Upper lobe of left lung (tissue), 4 donors: ENCODE measurements around the gene ITPR1.

Source experiments
- EP300 ChIP-seq, 4 donors: sonication (generic); formaldehyde crosslinking; IDR thresholded peaks; one replicate each; pipeline ENCODE4 v1.5.1; 2017; ENCODE audit warnings: antibody characterized with exemption in 4 of 4, control low read depth in 2 of 4
- POLR2A ChIP-seq, 4 donors: fragments of 450-650 bp; IDR thresholded peaks; one replicate each; pipeline ENCODE4 v1.5.1; 2016 to 2017; ENCODE audit warnings: antibody characterized with exemption in 4 of 4, mild to moderate bottlenecking in 2 of 4
- POLR2AphosphoS5 ChIP-seq, 2 donors: sonication (generic); formaldehyde crosslinking; IDR thresholded peaks; one replicate each; pipeline ENCODE4 v1.5.1; 2017; ENCODE audit warnings: antibody characterized with exemption in 2 of 2
- TF ChIP-seq, protein P1 (sequence below), 6 experiments: fragments of 450-650 bp in 4 of 6; fragments of 200-600 bp in 2 of 6; sonication (generic) in 2 of 6; IDR thresholded peaks; one replicate each; pipeline ENCODE4 v1.5.1; 2016 to 2019; ENCODE audit warnings: antibody characterized with exemption in 6 of 6

DNA sequence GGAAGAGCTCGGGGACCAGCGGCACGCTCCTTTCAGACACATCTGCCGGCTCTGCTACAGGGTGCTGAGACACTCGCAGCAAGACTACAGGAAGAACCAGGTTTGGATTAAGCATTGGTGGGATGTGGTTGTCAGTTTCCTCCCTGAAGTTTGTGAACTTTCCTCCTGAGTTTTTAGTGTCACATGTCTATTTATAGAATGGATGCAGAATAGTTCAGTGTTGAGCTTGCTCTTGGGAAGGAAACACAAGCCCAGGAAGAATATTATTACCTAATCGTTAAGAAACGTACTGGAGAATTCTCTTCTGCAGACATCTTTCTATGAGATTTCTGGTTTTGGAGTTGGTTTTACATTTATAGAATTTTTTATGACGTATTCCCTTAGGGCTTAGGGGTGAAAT is 172.0 kb downstream of the ITPR1 start:
- TF ChIP-seq, protein P1, sequence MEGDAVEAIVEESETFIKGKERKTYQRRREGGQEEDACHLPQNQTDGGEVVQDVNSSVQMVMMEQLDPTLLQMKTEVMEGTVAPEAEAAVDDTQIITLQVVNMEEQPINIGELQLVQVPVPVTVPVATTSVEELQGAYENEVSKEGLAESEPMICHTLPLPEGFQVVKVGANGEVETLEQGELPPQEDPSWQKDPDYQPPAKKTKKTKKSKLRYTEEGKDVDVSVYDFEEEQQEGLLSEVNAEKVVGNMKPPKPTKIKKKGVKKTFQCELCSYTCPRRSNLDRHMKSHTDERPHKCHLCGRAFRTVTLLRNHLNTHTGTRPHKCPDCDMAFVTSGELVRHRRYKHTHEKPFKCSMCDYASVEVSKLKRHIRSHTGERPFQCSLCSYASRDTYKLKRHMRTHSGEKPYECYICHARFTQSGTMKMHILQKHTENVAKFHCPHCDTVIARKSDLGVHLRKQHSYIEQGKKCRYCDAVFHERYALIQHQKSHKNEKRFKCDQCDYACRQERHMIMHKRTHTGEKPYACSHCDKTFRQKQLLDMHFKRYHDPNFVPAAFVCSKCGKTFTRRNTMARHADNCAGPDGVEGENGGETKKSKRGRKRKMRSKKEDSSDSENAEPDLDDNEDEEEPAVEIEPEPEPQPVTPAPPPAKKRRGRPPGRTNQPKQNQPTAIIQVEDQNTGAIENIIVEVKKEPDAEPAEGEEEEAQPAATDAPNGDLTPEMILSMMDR (IDR thresholded peaks at IDR 0.05) = no peak
- no peak for TF ChIP-seq POLR2A (IDR thresholded peaks at IDR 0.05)
- TF ChIP-seq POLR2AphosphoS5 (IDR thresholded peaks at IDR 0.05) = no peak
- TF ChIP-seq EP300 (IDR thresholded peaks at IDR 0.05) = no peak
